COLO668 (cell line): Measurements from ENCODE around the gene HSBP1L1.

Experiments
- DNase-seq: peaks from one replicate; lab custom pipeline; 2025; ENCODE audit not compliant: unreplicated experiment; lab: John Stamatoyannopoulos, UW

HSBP1L1 gene

DNA sequence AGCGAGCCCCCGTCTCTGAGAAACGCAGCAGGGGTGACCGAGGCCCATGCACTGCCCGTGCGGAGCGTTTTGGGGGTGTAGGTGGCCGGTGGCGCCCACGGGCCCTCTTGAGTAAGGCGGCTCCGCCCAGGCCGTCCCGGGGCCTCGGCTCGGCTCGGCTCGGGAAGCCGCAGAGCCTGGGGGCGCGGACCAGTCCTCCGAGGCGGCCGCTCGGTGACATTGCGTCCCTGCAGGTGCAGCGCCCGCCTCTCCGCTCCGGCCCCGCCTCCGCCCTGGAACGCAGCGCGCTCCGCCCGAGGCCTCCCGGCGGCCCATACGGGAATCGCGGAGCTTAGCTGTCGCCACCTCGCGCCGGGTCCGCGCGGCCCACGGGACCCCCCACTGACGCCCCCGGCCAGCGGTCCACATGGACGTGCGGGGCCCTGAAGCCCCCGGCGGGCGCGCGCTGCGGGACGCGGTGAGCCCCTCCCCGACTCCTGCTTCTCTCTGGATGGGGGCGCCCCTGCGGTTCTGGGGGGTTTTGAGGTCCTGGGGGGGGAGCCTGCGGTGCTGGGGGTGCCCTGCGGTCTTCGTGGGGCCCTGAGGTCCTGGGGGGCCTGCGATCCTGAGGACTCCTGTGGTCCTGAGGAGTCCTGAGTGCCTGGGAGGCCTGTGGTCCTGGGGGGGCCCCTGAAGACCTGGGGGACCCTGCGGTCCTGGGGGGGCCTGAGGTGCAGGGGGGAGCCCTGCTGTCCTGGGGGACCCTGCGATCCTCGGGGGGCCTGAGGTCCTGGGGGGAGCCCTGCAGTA lies at the start of gene HSBP1L1:
Gene HSBP1L1, plus strand, starts transcription at position 314 of the 789 bp plus-strand sequence. Its CDS starts 93 bp downstream, at position 407.
- peak; percentile 87 for DNase-seq

- DNase-seq, result no peak
These were observed 49.0 kb upstream of the HSBP1L1 start for GRCh38 chr18:79915161-79916127.

- no peak for DNase-seq
These were observed 48.3 kb upstream of the HSBP1L1 start for GRCh38 chr18:79916128-79916494.

- DNase-seq, result no peak
These were observed 47.8 kb upstream of the HSBP1L1 start for GRCh38 chr18:79916546-79917168.

- no peak for DNase-seq
These were observed 47.1 kb upstream of the HSBP1L1 start for GRCh38 chr18:79917169-79917852.

DNA sequence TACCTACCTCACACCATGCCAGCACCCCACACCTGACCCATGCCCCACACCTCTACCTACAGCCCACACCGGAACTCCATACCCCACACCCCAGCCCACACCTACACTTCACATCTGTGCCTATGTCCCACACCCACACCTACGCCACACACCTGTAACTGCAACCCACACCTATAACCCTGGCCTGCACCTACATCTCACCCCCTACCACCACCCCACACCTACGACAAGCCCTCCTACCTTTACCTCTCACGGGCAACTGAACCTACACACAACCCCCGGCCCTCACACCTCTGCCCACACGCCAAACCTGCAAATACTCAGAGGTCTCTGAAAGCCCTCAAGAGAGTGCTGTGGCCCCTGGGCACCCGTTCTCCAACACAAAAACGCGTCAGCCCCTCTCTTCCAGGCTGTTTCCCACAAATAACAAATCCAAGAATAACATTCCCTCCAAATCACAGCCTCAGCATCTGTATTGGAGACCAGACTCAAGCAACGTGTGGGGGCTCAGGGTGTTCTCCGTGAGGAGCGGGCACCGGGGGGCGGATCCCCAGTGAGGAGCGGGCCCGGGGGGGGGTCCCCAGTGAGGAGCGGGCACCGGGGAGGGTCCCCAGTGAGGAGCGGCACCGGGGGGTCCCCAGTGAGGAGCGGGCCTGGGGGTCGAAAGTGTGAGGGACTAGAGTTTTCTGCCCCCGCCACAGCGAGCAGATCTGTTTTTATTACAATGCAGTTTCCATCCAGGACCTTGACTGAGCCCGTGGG lies 46.4 kb upstream of the HSBP1L1 start:
- no peak for DNase-seq

DNA sequence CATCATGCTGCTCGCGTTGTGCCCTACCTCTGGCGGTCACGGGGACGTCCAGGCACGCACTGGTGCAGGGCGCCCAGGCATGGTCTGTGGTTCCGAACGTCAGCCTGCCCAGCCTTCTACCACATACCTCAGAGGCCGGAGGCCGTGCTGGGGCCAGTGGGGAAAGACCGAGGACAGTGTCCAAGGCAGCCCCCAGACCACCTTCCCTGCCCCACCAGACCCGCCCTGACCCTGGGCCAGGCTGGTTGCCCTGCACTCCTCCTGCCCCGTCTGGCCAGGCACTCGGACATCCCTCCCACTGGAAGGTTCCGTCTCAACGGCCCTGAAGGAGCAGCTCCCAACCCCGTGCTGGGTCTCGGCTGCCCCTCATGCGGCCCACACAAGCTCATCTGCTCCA lies 45.8 kb upstream of the HSBP1L1 start:
- DNase-seq, result no peak

DNA sequence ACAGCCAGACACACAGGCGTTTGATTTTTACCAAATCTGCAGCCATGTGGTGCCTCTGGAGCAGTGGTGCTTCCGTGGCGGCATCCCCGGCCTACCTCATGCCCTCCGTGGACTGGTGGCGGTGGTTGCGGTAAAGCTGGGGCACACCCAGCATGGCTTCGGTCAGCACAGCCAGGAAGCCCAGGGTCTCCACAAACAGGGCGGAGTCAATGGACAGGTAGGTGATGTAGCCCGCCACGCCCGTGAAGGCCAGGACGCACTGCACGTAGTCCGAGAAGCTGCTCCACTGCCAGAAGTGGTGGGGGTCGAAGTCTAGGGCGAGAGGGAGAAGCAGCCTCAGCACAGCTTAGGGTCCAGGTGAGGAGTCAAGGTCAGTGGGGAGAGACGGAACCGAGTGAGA lies 45.4 kb upstream of the HSBP1L1 start:
- no peak for DNase-seq

DNA sequence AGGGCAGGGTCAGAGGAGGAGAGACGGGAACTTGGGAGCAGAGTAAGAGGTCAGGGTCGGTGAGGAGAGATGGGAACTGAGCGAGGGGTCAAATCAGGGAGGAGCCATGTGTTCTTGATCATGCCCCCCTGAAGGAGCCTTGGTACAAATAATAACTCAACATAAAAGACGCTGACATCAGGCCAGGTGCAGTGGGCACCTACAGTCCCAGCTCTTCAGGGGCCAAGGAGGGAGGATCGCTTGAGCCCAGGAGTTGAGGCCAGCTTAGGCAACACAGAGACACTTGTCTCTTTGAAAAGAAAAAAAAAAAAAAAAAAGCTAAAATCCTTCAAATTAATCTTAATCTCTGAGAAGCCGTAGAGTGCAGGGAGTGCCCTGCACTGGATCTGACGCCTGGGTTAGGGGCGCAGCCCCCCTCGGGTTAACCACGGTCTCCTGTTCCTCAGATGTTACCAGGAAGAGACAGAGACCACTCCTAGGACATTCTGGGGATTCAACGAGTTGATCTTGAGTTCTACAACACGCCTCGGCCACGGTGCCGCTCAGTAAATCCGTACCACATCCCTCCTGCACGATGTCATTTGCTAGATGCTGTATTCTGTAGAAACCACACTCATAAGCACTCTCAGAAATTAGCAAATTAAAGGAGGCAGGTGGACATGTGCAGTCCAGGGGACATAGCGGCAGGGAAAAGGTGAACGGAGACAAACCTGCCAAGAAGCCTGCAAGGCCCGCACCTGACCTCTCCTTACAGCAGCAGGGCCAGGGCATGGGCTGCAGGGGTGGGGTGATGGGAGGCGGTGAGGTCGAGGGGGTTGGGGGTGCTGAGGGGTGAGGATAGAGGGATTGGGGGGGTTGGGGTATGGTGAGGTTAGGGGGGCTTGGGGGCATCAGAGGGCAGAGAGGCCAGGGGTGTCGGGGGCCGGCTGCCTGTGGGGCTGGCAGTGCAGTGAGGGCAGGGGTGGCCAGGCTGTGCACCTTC lies 42.2 kb upstream of the HSBP1L1 start:
- DNase-seq, result no peak

DNA sequence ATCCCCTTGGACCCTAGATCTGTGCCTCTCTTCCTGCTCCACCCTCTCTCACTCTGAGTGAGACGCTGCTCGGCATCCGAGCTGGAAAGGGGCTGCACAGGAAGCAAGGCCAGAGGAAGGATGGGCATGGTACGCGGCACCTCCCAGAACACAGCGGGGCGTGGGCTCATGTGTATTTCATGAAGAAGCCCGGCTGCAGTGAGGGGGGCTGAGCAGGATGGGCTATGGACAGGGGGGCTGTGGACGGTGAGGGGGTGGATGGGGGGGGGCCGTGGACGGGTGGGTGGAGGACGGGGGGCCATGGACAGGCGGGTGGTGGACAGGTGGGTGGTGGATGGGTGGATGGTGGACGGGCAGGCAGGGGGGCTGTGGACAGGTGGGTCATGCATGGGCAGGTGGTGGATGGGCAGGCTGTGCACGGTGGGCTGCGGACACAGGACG lies 41.5 kb upstream of the HSBP1L1 start:
- no peak for DNase-seq

DNA sequence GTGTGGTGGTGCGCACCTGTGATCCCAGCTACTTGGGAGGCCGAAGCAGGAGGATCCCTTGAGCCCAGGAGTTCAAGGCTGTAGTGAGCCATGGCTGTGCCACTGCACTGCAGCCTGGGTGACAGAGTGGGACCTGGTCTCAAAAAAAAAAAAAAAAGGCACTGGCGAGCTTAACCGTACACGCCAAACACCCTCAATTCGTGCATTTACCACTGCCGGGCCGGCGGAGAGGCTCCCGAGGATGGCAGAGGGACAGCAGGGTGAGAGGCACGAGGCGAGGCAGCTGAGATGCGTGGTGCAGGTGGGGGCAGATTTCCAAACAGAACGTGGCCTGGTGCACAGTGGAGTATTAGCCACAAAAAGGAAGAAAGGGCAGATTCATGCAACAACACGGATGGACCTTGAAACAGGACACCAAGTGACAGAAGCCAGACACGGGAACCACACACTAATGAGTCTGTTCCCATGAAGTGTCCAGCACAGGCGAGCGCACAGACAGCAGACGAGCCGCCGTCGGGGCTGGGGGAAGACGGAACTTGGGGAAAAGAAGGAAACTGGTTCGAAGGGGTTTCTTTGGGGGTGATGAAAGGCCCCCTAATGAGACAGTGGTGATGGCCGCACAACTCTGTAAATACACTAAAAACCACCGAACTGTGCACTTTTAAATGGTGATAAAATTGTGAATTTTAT lies 40.4 kb upstream of the HSBP1L1 start:
- DNase-seq, result no peak

- DNase-seq, result no peak
These were observed 39.4 kb upstream of the HSBP1L1 start for GRCh38 chr18:79924814-79925731.

DNA sequence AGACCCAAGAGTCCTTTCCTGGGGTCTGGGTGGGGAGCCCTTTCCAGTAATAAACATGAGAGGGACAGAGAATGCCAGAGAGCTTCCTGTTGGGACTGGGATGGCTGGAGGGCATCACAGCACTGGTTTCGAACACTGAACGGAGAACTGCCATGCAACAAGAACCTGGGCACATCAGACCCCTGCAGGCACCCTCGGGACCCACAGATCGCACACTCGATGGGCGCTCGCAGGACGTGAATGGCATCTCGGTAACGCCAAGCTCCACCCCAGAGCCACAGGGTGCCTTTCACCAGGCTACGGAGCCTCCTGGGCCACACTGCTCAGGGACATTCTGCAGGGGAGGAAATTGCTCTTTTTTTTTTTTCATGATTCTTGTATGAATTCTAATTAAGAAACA lies 38.1 kb upstream of the HSBP1L1 start:
- DNase-seq, result no peak

- DNase-seq, result no peak
These were observed 37.5 kb upstream of the HSBP1L1 start for GRCh38 chr18:79926715-79927606.

GRCh38 chr18:79927607-79928562 lies 36.6 kb upstream of the HSBP1L1 start:
- no peak for DNase-seq
